NCI-H82 (cell line): ENCODE results near the gene PTCD2.

Source experiments
- DNase-seq: peaks from one replicate; lab custom pipeline; 2025; lab: John Stamatoyannopoulos, UW

The PTCD2 gene

GRCh38 chr5:72415616-72416325 lies 95.6 kb downstream of the PTCD2 start:
- no peak for DNase-seq

DNA sequence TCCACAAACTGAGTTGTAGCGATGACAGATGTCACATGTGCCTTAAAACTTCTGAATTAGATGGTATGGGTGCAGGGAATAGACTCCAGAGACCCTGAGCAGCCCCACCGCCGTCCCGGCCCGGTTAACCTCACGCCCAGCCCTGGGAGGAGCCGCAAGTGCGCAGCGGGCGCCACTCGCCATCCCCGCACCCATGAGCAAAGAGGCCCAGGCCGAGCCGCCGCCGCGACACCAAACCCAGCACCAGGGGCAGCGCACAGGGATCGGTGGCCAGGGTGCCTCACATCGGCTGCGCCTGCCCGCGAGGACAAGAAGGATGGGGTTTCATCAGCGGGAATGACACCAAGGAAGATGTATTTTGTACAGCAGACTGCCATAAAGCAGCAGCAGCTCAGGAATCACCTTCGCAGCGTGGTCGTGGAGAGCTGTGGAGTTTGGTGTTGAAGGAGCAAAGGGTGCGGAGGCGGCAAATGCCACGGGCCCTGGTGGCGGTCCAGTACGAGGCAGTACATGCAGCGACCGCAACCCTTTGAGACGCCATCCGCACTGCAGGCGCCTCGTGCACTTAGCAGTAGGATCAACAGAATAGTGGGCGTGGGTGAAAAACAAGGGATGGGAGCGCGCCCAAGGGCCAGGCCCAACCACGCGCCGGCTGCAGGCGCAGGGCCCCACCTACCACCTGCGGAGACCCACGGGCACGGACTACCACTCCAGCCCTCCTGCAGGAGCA lies 97.3 kb downstream of the PTCD2 start:
- DNase-seq = no peak
